ENCODE data around the gene CYBRD1.
"Not testable (repeated sequence)": the region's sequence is repeated elsewhere in the genome, so short reads cannot be mapped to it uniquely, and the experiment has no call there.

The CYBRD1 gene

GRCh38 chr2:171533331-171533730 is 11.1 kb downstream of the CYBRD1 start:
- TF ChIP-seq CTCF (IDR thresholded peaks at IDR 0.05; ENCODE audit: low read depth, low read length): no peak
- in situ Hi-C loops (cut with HindIII; ENCODE audit: low sequenced_read_pairs): no loop called here
- DNase-seq (ENCODE audit: low read depth, low spot score): no peak

GRCh38 chr2:171535528-171535927 is 13.3 kb downstream of the CYBRD1 start:
- in situ Hi-C loops (cut with HindIII; ENCODE audit: low sequenced_read_pairs); DNase-seq (ENCODE audit: low read depth, low spot score): not testable (repeated sequence)

More at GRCh38 chr2:171533331-171533730, 11.1 kb downstream of the CYBRD1 start:
- no peak overlapping the region for H3K4me3 ChIP-seq (ENCODE audit: low read depth, low read length)

GRCh38 chr2:171540437-171540836 is 18.2 kb downstream of the CYBRD1 start:
- H3K4me3 ChIP-seq (ENCODE audit: low read depth, low read length): no peak overlapping the region
- DNase-seq (ENCODE audit: low read depth, low spot score): no peak
- TF ChIP-seq CTCF (IDR thresholded peaks at IDR 0.05; ENCODE audit: low read depth, low read length): no peak
- in situ Hi-C loops (cut with HindIII; ENCODE audit: low sequenced_read_pairs): no loop called here

More at GRCh38 chr2:171535528-171535927, 13.3 kb downstream of the CYBRD1 start:
- not testable (repeated sequence) for H3K4me3 ChIP-seq (ENCODE audit: low read depth, low read length)

- no peak for DNase-seq (ENCODE audit: low read depth, low spot score)
- peak; percentile 42 for TF ChIP-seq CTCF (IDR thresholded peaks at IDR 0.05; ENCODE audit: low read depth, low read length)
- in situ Hi-C loops (cut with HindIII; ENCODE audit: low sequenced_read_pairs): no loop called here
- no peak overlapping the region for H3K4me3 ChIP-seq (ENCODE audit: low read depth, low read length)
These were observed 19.1 kb downstream of the CYBRD1 start for GRCh38 chr2:171541202-171541887.

- no peak for TF ChIP-seq CTCF (IDR thresholded peaks at IDR 0.05; ENCODE audit: low read depth, low read length)
- no peak for DNase-seq (ENCODE audit: low read depth, low spot score)
These were observed 22.8 kb downstream of the CYBRD1 start for GRCh38 chr2:171545086-171545485.

GRCh38 chr2:171547256-171547655 is 25.0 kb downstream of the CYBRD1 start:
- no peak overlapping the region for H3K4me3 ChIP-seq (ENCODE audit: low read depth, low read length)
- DNase-seq (ENCODE audit: low read depth, low spot score): no peak
- no peak for TF ChIP-seq CTCF (IDR thresholded peaks at IDR 0.05; ENCODE audit: low read depth, low read length)
- in situ Hi-C loops (cut with HindIII; ENCODE audit: low sequenced_read_pairs): no loop called here

More at GRCh38 chr2:171545086-171545485, 22.8 kb downstream of the CYBRD1 start:
- in situ Hi-C loops (cut with HindIII; ENCODE audit: low sequenced_read_pairs): no loop called here
- no peak overlapping the region for H3K4me3 ChIP-seq (ENCODE audit: low read depth, low read length)

GRCh38 chr2:171547720-171548119 is 25.4 kb downstream of the CYBRD1 start:
- in situ Hi-C loops (cut with HindIII; ENCODE audit: low sequenced_read_pairs): no loop called here

More at GRCh38 chr2:171547720-171548119, 25.4 kb downstream of the CYBRD1 start:
- H3K4me3 ChIP-seq (ENCODE audit: low read depth, low read length): no peak overlapping the region
- DNase-seq (ENCODE audit: low read depth, low spot score): no peak
- TF ChIP-seq CTCF (IDR thresholded peaks at IDR 0.05; ENCODE audit: low read depth, low read length): no peak
